Subcutaneous abdominal adipose tissue (tissue), 5 donors: ENCODE data around the gene MIEF1.

Experiments used
- H3K27ac ChIP-seq: one replicate; pipeline ENCODE4 v1.7.0; 2013; ENCODE audit warnings: low read depth, mild to moderate bottlenecking, inconsistent platforms, low read length, moderate library complexity
- H3K27me3 ChIP-seq, 5 donors: one replicate each; pipeline ENCODE4 v1.7.0; 2013; ENCODE audit warnings: low read length in 5 of 5, inconsistent platforms in 1 of 5; ENCODE audit not compliant: control insufficient read depth in 5 of 5, insufficient read depth in 4 of 5
- H3K36me3 ChIP-seq, 5 donors: one replicate each; pipeline ENCODE4 v1.7.0; 2013; ENCODE audit warnings: low read length in 5 of 5; ENCODE audit not compliant: control insufficient read depth in 5 of 5, insufficient read depth in 5 of 5
- H3K4me1 ChIP-seq, 5 donors: one replicate each; pipeline ENCODE4 v1.7.0; 2013; ENCODE audit warnings: low read length in 5 of 5, mild to moderate bottlenecking in 3 of 5, moderate library complexity in 1 of 5; ENCODE audit not compliant: control insufficient read depth in 5 of 5, insufficient read depth in 5 of 5
- H3K4me3 ChIP-seq, 5 donors: one replicate each; pipeline ENCODE4 v1.7.0; 2013; ENCODE audit warnings: low read length in 5 of 5, low read depth in 1 of 5
- H3K9ac ChIP-seq, 5 donors: one replicate each; pipeline ENCODE4 v1.7.0; 2013; ENCODE audit warnings: low read length in 5 of 5, mild to moderate bottlenecking in 4 of 5, moderate library complexity in 3 of 5
- H3K9me3 ChIP-seq, 5 donors: one replicate each; pipeline ENCODE4 v1.7.0; 2013; ENCODE audit warnings: low read length in 5 of 5; ENCODE audit not compliant: control insufficient read depth in 5 of 5
- donor health status: healthy.
- donor health status: healthy.
- donor health status: healthy.
- donor health status: healthy.
- donor health status: healthy.

The MIEF1 gene

GRCh38 chr22:39565414-39565944 lies 63.4 kb downstream of the MIEF1 start:
- Histone ChIP-seq H3K27ac (no peak overlapping the region), H3K4me3 (no peak overlapping the region), H3K9me3 (no peaks in the 10 kb centered on the region), H3K36me3 (no peaks in the 10 kb centered on the region), H3K9ac (no peak overlapping the region), H3K4me1 (no peaks in the 10 kb centered on the region), H3K27me3 (peaks cover 0 to 28% (median 20%) of the 10 kb centered on the region in 5 donors)

DNA sequence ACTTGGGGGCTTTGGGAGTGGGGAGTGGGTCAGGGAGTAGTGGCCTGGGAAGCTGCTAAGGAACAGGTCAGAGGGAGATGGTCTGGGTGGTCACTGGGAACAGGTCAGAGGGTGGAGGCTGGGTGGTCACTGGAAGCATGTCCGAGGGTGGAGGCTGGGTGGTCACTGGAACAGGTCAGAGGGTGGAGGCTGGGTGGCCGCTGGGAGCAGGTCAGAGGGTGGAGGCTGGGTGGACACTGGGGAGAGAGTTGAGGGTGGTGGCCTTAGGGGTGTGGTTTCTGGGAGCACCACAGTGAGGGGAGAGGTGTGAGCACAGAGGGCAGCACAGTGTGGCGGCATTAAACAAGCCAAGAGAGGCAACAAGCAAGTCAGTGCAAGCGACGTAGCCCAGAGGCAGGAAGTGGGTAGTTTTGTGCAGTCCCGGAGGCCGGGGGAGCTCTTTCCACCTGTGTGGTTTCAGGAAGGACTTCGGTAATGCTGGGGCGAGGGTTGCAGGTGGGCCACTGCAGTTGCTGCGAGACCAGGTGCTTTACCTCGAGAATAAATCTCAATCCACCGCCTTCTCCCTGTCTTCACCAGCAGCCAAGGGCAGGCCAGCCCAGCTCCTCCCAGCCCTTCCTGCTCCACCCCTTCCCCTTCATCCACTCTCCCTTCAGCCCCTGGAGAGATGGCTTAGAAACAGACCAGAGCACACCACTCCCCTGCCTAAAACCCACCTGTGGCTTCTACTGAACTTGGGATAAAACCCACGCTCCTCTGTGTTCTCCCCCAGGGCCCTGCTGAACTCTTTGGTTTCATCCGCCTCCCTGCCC lies 65.3 kb downstream of the MIEF1 start:
- Histone ChIP-seq H3K9me3 (no peaks in the 10 kb centered on the region), H3K27ac (no peak overlapping the region), H3K4me3 (no peak overlapping the region), H3K4me1 (no peaks in the 10 kb centered on the region), H3K36me3 (no peaks in the 10 kb centered on the region), H3K9ac (no peak overlapping the region), H3K27me3 (peaks cover 0 to 32% (median 21%) of the 10 kb centered on the region in 5 donors)
